GM23248 (cell line): ENCODE measurements around the gene PTPRB. TPM values are rescaled to one million over a fixed set of nuclear protein-coding genes. Genes with fewer than 3 reads are reported as not detected.

Source experiments
- DNase-seq: peaks from one replicate; pipeline ENCODE4 v3.0.0-alpha.2; 2015
- H2AFZ ChIP-seq: fragments of 200-600 bp; sonication (generic); 2 replicates; pipeline ENCODE4 v1.6.1; 2016; ENCODE audit warnings: antibody characterized with exemption
- H3F3A ChIP-seq: fragments of 200-600 bp; sonication (generic); 2 replicates; pipeline ENCODE4 v1.6.1; 2016; ENCODE audit warnings: mild to moderate bottlenecking, antibody characterized with exemption, mixed run types; ENCODE audit not compliant: insufficient read depth
- H3K27ac ChIP-seq: fragments of 200-600 bp; sonication (generic); 2 replicates; pipeline ENCODE4 v1.5.1; 2016; ENCODE audit warnings: mild to moderate bottlenecking
- H3K27me3 ChIP-seq: fragments of 200-600 bp; sonication (generic); replicated peaks from 2 replicates; pipeline ENCODE4 v1.6.1; 2016; ENCODE audit warnings: mild to moderate bottlenecking; ENCODE audit not compliant: insufficient read depth
- H3K36me3 ChIP-seq: fragments of 200-600 bp; sonication (generic); 2 replicates; pipeline ENCODE4 v1.6.1; 2016; ENCODE audit warnings: low read depth, mild to moderate bottlenecking
- H3K4me1 ChIP-seq: fragments of 200-600 bp; sonication (generic); 2 replicates; pipeline ENCODE4 v1.6.1; 2016; ENCODE audit warnings: mild to moderate bottlenecking; ENCODE audit not compliant: insufficient read depth
- H3K4me2 ChIP-seq: fragments of 200-600 bp; sonication (generic); one replicate; pipeline ENCODE4 v1.6.1; 2016; ENCODE audit warnings: mild to moderate bottlenecking; ENCODE audit not compliant: unreplicated experiment
- H3K4me3 ChIP-seq: fragments of 200-600 bp; sonication (generic); 2 replicates; pipeline ENCODE4 v1.5.1; 2016; ENCODE audit warnings: mild to moderate bottlenecking
- H3K79me2 ChIP-seq: fragments of 200-600 bp; sonication (generic); 2 replicates; pipeline ENCODE4 v1.6.1; 2016; ENCODE audit warnings: mild to moderate bottlenecking; ENCODE audit not compliant: insufficient read depth
- H3K9ac ChIP-seq: fragments of 200-600 bp; sonication (generic); 2 replicates; pipeline ENCODE4 v1.6.1; 2016; ENCODE audit warnings: mild to moderate bottlenecking
- H3K9me2 ChIP-seq: fragments of 200-600 bp; sonication (generic); 2 replicates; pipeline ENCODE4 v1.6.1; 2016; ENCODE audit warnings: mixed run types, mild to moderate bottlenecking, moderate library complexity; ENCODE audit not compliant: insufficient read depth
- H3K9me3 ChIP-seq: fragments of 200-600 bp; sonication (generic); one replicate; pipeline ENCODE4 v1.6.1; 2017; ENCODE audit warnings: low read depth
- H4K20me1 ChIP-seq: fragments of 200-600 bp; sonication (generic); 2 replicates; pipeline ENCODE4 v1.6.0; 2016; ENCODE audit not compliant: insufficient read depth
- EZH2 ChIP-seq: fragments of 200-600 bp; sonication (generic); IDR thresholded peaks from 2 replicates; pipeline ENCODE4 v1.6.1; 2018; ENCODE audit warnings: antibody characterized with exemption, mild to moderate bottlenecking; ENCODE audit not compliant: insufficient read depth, poor library complexity, severe bottlenecking
- EZH2phosphoT487 ChIP-seq: fragments of 200-600 bp; sonication (generic); IDR thresholded peaks from 2 replicates; pipeline ENCODE4 v1.6.1; 2018; ENCODE audit warnings: antibody characterized with exemption, moderate library complexity, mild to moderate bottlenecking, low read depth; ENCODE audit not compliant: insufficient read depth
- WGBS, 2 experiments: methylation state at CpG; one replicate each; pipeline ENCODE4 v1.1.6; 2015 to 2017; ENCODE audit warnings: low lambda C conversion rate in 2 of 2, low coverage in 1 of 2; ENCODE audit errors: missing lambda C conversion rate in 2 of 2; 5-methylcytosine and 5-hydroxymethylcytosine counted together
- in situ Hi-C: fragments of 300-500 bp; cut with MboI; formaldehyde crosslinking; loops from 2 replicates; pipeline ENCODE4 v1.15.0; 2020
- polyA plus RNA-seq: library from polyadenylated mRNA; unstranded; fragments of >200 nt; fragmentation: Nextera tagmentation; extraction: Ambion mirVana; gene quantifications from 2 replicates; pipeline ENCODE4 v1.2.1, GENCODE V29; 2016
- total RNA-seq: library from RNA; depleted of rRNA; stranded (reverse); fragments of >200 nt; shearing (Covaris generic); gene quantifications from 2 replicates; pipeline ENCODE4 v1.2.3, GENCODE V29; 2014; rRNA removed

Gene PTPRB
- total RNA-seq (3.9 and 4.4 TPM in 2 replicates), polyA plus RNA-seq (3.8 and 5.1 TPM in 2 replicates)

DNA sequence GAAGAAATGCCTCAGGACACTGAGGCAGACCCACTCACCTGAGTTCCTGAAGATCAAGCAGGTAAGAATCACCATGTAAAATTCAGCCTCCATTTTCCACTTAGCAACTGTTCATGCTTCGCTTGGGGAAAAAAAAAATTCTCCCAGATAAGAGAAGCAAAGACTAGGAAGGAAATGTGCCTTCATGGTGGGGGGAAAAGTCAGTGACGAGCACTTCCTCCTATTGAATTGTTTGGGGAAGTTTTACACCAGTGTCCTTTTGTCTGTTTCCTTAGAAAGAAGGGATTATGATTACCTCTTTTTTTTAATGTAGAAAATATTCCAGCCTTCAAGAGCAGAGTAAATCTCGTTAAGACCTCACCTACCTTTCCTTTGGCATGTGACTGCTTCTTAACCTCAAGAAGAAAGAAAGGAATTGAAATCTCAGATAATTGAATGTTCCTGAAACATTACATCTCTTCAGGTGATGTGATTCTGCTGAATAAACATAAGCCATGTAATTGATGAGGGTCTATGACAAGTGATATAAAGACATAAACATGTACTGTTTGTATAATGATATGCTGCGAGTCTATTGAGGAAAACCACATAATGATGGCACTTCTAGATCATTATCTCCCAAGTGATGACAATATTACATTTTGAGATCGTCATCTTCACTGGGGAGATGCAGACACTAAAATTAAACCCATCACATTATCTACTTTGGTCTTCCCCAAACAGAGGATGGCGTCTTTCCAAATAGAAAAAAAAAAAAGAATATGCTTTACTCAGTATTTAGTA, at the start of gene PTPRB:
Gene PTPRB (minus strand): TSS at position 127 of the 783 bp plus-strand sequence. CDS start 34 bp downstream, at position 93.
- in situ Hi-C loops, result no loop called here
- 0 out of 2 replicates have a peak, but pooled peaks cover 7% of the 10 kb centered on the region for H3K4me1 ChIP-seq

DNA sequence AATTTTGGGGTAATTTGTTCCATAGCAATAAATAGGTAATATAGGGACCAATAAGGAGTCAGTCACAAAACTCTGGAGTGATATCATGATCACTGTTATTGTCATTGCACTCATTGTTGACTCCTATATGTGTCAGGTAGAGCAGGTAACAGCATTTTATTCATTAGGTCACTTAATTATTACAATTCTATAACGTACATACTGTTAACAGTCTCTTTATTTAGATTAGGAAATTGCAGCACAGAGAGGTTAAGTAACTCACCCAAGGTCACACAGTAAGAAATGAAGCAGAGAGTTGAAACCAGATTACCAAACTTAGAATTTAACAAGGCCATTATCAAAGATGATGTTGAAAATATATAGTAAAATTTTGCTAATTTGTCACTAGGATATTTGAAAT, 49.7 kb upstream of the PTPRB start:
- Histone ChIP-seq H3K9me3 (no peaks in the 10 kb centered on the region), H3F3A (no peaks in the 10 kb centered on the region), H2AFZ (no peak overlapping the region), H3K4me1 (peaks cover 5% of the 10 kb centered on the region; the same call in 1 of the 2 replicates), H3K9ac (no peak overlapping the region), H3K27ac (no peak overlapping the region), H3K4me3 (no peak overlapping the region), H3K79me2 (no peaks in the 10 kb centered on the region), H4K20me1 (no peaks in the 10 kb centered on the region), H3K27me3 (no peaks in the 10 kb centered on the region), H3K4me2 (no peak overlapping the region), H3K36me3 (no peaks in the 10 kb centered on the region), H3K9me2 (no peaks in the 10 kb centered on the region)
- TF ChIP-seq EZH2phosphoT487 (no peak), EZH2 (no peak)
- in situ Hi-C loops, result no loop called here
- 33 to 37% methylated on average over 1 of the region's 1 CpG for WGBS, 2 experiments
- DNase-seq, result no peak

More for the DNA sequence above, at the start of gene PTPRB:
- H3K9me2 ChIP-seq, result no peaks in the 10 kb centered on the region
- H3K9me3 ChIP-seq, result no peaks in the 10 kb centered on the region
- no peak within 1 kb of the TSS for H3K9ac ChIP-seq
- no peak for TF ChIP-seq EZH2
- no peak for TF ChIP-seq EZH2phosphoT487
- no peak within 1 kb of the TSS for H3K27ac ChIP-seq
- H3F3A ChIP-seq, result no peaks in the 10 kb centered on the region
- WGBS, 2 experiments, result 74 to 75% methylated on average over 6 of the region's 6 CpGs
- H3K36me3 ChIP-seq, result no peaks in the 10 kb centered on the region
- no peak within 1 kb of the TSS for H3K4me2 ChIP-seq
- H3K4me3 ChIP-seq, result no peak within 1 kb of the TSS
- DNase-seq, result no peak
- H3K79me2 ChIP-seq, result no peaks in the 10 kb centered on the region
- H4K20me1 ChIP-seq, result no peaks in the 10 kb centered on the region
- H2AFZ ChIP-seq, result peak within 1 kb of the TSS; percentile 9; the same call in 1 of the 2 replicates
- H3K27me3 ChIP-seq, result no peaks in the 10 kb centered on the region

DNA sequence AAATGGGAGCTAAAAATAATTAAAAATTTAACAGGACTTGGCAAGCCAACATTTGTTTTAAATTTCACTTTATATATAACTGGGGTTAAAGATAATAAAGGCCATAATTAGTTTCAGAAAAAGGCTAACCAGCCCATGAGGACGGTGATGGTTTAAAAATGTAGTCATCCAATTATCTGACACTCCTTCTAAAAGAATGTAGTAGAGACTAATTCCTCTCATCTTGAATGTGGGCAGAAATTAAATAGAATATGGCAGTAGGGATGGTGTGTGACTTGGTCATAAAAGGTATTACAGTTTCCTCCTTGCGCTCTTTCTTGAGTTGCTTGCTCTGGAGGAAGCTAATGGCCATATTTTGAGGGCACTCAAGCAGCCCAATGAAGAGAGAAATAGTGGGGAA, 49.1 kb upstream of the PTPRB start:
- Histone ChIP-seq H3K4me3 (no peak overlapping the region), H3K36me3 (no peaks in the 10 kb centered on the region), H3K9ac (no peak overlapping the region), H3K4me2 (no peak overlapping the region), H3K27me3 (no peaks in the 10 kb centered on the region), H3F3A (no peaks in the 10 kb centered on the region), H3K27ac (no peak overlapping the region), H3K4me1 (peaks cover 1% of the 10 kb centered on the region; the same call in 1 of the 2 replicates), H3K9me3 (no peaks in the 10 kb centered on the region), H2AFZ (peak overlapping the region; percentile 26), H4K20me1 (no peaks in the 10 kb centered on the region), H3K9me2 (no peaks in the 10 kb centered on the region), H3K79me2 (no peaks in the 10 kb centered on the region)
- WGBS, 2 experiments, result 57 to 64% methylated on average over 2 of the region's 2 CpGs
- TF ChIP-seq EZH2phosphoT487 (no peak), EZH2 (no peak)
- in situ Hi-C loops, result no loop called here
- no peak for DNase-seq

DNA sequence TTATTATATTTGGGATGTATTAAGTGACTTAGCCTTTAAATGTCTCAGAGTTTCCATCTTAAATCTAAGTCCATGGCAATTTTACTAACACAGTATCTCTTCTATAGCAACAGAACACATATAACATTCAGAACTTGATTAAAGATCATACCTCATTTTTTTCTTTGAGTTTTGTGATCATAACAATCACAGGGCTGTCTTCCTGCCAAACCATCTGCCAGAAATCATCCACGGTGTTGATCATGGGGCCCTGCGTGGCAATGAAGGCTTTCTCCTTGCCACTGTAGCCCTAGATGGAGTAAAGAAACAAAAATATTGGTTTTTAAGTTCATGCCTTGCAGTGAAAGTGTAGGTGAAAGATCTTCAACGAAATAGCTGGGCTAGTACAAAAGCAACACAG, 46.7 kb upstream of the PTPRB start:
- Histone ChIP-seq H3K9ac (no peak overlapping the region), H3K9me3 (no peaks in the 10 kb centered on the region), H3K27ac (no peak overlapping the region), H3K9me2 (no peaks in the 10 kb centered on the region), H3F3A (no peaks in the 10 kb centered on the region), H2AFZ (peak overlapping the region; percentile 48; the same call in 1 of the 2 replicates), H3K4me1 (no peaks in the 10 kb centered on the region), H3K36me3 (no peaks in the 10 kb centered on the region), H3K4me2 (no peak overlapping the region), H4K20me1 (no peaks in the 10 kb centered on the region), H3K4me3 (no peak overlapping the region), H3K27me3 (no peaks in the 10 kb centered on the region), H3K79me2 (no peaks in the 10 kb centered on the region)
- TF ChIP-seq EZH2, result no peak
- TF ChIP-seq EZH2phosphoT487, result no peak
- 59 to 63% methylated on average over 3 of the region's 3 CpGs for WGBS, 2 experiments
- in situ Hi-C loops, result no loop called here
- DNase-seq, result no peak
